HG03196 (cell line): Measurements from ENCODE around the gene F8.
A peak's percentile ranks its signal among the peaks of the same experiment; 100 is the strongest.
"Not testable (repeated sequence)": the region's sequence is repeated elsewhere in the genome, so short reads cannot be mapped to it uniquely, and the experiment has no call there.

Source experiments
- ATAC-seq: cut with Tn5 transposase; IDR thresholded peaks from one replicate; pipeline ENCODE4 v1.9.1; 2021; ENCODE audit not compliant: unreplicated experiment

The F8 gene

GRCh38 chrX:154987940-154988339 is 34.6 kb downstream of the F8 start:
- no peak for ATAC-seq

DNA sequence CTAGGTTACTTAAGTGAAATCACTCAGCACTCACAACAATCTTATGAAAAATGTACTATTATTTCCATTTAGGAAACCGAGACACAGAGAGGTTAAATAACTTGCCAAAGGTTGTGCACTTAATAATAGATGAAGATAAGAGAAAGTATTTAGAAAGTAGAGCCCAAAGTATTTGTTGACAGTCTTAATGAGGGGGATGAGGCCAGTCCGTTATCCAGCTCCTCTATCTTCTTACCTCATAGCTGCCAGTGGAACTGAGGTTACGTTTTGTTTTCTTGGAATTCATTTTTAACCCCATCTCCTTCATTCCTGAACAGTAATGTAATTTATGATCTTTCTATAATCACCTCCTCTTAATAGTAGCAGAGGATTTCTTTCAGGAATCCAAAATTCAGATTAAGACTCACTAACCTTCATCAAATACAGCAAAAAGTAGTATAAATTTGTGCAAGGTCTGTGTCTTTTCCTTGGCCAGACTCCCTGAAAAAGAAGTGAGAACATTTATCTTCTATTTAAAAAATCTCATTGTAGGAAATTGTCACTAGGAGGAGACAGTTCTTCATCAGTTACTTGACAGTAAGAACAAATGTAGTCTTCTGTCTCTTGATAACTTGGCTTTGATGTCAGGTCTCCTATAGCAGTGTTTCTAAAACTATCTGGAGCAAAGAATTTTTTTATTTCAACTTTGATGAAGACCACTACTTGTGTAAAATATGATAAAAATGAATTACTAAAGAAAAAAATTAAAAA is 35.5 kb downstream of the F8 start:
- ATAC-seq = no peak

GRCh38 chrX:154981116-154981411 is 41.5 kb downstream of the F8 start:
- ATAC-seq = no peak

GRCh38 chrX:154980330-154981115 is 42.0 kb downstream of the F8 start:
- ATAC-seq = peak; percentile 93

DNA sequence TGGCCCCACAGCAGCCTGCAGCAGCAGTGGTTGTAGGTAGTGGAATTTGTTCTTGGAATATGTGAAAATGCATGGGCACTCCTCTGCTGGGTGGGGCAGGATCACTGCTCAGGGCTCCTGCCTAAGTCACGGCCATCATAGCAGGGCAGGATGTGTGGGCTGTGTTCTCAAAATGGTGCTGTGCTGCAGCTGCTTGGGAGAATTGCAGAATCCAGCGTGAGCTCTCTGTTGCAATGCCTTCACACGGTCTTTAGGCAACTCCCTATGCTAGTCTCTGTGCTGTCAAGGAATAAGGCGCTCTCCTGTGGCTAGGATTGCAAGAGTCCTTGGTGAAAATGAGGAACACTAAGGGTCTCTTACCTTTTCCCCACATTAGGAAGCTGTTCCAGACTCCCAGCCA is 42.9 kb downstream of the F8 start:
- no peak for ATAC-seq

DNA sequence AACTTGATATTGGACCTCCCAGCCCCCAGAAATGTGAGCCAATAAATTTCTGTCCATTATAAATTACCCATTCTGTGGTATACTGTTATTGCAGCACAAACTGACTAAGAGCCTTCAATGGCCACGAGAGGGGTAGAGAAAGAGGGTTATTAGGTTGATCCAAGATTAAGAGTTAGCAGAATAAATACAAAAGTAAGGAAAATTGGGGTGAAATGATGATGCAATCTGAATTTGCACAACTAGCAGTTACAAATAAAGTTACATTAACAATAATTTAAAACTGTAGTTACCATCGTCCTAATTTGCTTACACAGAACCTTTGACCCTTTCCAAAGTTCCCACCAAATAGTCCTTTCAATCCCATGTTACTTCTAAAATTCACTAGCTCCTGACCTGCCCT is 54.2 kb downstream of the F8 start:
- ATAC-seq = no peak

DNA sequence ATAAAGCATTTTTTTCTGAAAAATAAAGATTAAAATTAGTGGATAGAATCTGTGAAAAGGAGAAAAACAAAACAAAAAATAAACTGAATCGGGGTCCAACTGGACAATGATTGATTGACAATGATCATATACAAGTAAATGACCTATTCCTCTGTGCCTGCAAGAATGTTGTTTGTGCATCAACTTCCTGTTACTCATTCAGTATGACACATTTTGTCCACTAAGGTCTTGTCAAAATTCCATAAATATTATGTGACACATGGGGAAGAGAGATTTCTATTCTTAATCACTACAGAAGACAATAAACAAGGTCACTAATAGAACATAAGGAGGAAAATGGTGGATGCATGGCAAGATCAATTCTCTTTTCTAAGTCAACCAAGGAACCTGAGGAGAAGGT is 54.9 kb downstream of the F8 start:
- ATAC-seq = no peak

DNA sequence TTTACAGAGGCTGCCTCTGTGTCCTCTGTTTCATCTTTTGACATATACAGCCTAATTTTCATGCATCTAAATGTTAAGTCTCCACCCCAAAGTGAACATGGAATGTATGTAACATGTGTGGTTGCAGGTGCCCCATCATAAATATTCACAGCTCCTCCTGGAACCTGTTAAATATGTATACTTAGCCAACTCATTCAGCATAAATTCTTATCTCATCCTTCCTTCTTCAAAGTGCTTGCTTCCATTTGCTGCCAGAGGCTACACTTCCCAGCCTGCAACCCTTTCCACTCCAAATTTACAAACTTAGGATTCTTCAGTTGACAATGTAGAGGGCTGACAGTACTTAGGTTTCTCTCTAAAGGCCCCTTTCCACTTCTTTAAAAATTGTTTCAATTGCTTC is 60.6 kb downstream of the F8 start:
- no peak for ATAC-seq

DNA sequence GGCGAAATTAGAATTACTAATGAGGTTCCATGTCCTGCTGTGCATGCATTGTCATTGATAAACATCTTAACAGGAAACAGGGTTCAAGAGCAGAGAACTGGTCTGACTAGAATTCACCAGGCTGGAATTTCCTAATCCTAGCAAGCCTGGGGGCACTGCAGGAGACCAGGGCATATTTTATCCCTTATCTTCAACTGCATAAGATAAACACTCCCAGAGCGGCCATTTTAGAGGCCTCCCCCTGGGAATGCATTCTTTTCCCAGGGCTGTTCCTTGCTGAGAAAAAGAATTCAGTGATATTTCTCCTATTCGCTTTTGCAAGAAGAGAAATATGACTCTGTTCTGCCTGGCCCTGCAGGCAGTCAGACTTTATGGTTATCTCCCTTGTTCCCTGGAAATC is 66.7 kb downstream of the F8 start:
- not testable (repeated sequence) for ATAC-seq

DNA sequence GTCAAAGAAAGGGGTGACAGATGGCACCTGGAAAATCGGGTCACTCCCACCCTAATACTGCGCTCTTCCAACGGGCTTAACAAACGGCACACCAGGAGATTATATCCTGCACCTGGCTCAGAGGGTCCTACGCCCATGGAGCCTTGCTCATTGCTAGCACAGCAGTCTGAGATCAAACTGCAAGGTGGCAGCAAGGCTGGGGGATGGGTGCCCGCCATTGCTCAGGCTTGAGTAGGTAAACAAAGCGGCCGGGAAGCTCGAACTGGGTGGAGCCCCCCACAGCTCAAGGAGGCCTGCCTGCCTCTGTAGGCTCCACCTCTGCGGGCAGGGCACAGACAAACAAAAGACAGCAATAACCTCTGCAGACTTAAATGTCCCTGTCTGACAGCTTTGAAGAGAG is 83.3 kb downstream of the F8 start:
- not testable (repeated sequence) for ATAC-seq

DNA sequence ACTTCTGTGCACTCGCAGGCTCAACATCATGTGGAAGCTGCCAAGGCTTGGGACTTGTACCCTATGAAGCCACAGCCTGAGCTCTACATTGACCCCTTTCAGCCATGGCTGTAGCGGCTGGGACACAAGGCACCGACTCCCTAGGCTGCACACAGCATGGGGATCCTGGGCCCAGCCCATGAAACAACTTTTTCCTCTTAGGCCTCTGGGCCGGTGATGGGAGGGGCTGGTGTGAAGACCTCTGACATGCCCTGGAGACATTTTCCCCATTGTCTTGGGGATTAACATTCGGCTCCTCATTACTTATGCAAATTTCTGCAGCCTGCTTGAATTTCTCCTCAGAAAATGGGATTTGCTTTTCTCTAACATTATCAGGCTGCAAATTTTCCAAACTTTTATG is 97.8 kb downstream of the F8 start:
- not testable (repeated sequence) for ATAC-seq

- ATAC-seq = no peak
Measured at GRCh38 chrX:154918060-154918483, 104.5 kb downstream of the F8 start.

- no peak for ATAC-seq
Measured at GRCh38 chrX:154914052-154914451, 108.5 kb downstream of the F8 start.

GRCh38 chrX:154910528-154910927 is 112.0 kb downstream of the F8 start:
- ATAC-seq = not testable (repeated sequence)

- not testable (repeated sequence) for ATAC-seq
Measured at GRCh38 chrX:154910048-154910447, 112.5 kb downstream of the F8 start.

DNA sequence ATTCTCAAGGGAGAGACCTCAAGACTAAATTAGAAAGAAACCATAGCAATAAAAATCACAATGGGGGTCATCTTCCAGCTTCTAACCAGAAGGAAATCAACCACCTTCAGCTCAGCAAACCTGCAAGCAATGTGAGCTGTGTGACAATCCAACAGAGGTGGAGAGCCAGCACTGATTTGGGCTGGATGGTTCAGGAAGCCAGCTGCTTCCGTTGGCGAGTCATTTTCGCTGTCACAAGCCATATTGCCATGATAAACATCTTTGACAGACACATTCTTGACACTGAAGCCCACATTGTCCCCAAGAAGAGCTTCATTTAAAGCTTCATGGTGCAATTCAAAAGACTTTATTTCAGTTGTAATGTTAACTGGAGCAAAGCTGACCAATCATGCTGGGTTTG is 113.7 kb downstream of the F8 start:
- no peak for ATAC-seq

- ATAC-seq = no peak
Measured at GRCh38 chrX:154902408-154902807, 120.1 kb downstream of the F8 start.

DNA sequence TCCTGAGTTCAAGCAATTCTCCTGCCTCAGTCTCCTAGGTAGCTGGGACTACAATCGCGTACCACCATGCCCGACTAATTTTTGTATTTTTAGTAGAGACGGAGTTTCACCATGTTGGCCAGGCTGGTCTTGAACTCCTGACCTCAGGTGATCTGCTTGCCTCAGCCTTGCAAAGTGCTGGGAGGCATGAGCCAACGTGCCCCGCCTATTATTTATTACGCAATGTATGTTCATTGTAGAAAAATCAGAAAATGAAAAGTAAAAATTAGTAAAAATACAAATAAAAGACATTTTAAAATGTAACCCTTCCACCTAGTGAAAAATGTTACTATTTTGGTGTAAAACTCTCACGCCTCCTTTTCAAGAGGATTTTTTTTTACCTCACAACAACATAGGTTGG is 122.2 kb downstream of the F8 start:
- ATAC-seq = no peak

GRCh38 chrX:154892296-154892695 is 130.2 kb downstream of the F8 start:
- no peak for ATAC-seq

GRCh38 chrX:154890990-154891639 is 131.4 kb downstream of the F8 start:
- ATAC-seq = no peak

DNA sequence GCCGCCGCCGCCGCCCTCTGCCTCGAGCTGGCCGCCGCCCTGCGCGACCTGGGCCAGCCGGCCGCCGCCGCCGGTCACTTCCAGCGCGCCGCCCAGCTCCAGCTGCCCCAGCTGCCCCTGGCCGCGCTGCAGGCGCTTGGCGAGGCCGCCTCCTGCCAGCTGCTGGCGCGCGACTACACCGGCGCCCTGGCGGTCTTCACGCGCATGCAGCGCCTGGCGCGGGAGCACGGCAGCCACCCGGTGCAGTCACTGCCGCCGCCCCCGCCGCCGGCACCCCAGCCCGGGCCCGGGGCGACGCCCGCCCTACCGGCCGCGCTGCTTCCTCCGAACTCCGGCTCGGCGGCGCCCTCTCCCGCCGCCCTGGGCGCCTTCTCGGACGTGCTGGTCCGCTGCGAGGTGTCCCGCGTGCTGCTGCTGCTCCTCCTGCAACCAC is 135.7 kb downstream of the F8 start:
- peak; percentile 56 for ATAC-seq
